Measurements from ENCODE around the gene SPARC.
A peak's percentile ranks its signal among the peaks of the same experiment; 100 is the strongest.
"Not testable (repeated sequence)": the region's sequence is repeated elsewhere in the genome, so short reads cannot be mapped to it uniquely, and the experiment has no call there.

Gene SPARC

GRCh38 chr5:151697452-151697851 lies 10.7 kb upstream of the SPARC start:
- Histone ChIP-seq H3K9me3 (ENCODE audit: low read depth, low read length) (no peaks in the 10 kb centered on the region), H3K4me3 (no peak overlapping the region), H3K27ac (no peak overlapping the region), H3K36me3 (ENCODE audit: insufficient read depth, low read length) (no peaks in the 10 kb centered on the region), H3K9ac (ENCODE audit: insufficient read length) (no peak overlapping the region)
- DNase-seq (ENCODE audit: low read depth, low spot score), result no peak
- no peak for TF ChIP-seq POLR2AphosphoS5 (IDR thresholded peaks at IDR 0.05; ENCODE audit: borderline replicate concordance, low read depth, low read length)
- TF ChIP-seq EZH2 (IDR thresholded peaks at IDR 0.05), result no peak
- no peak for TF ChIP-seq FOXP2 (optimal IDR thresholded peaks at IDR 0.05; ENCODE audit: control extremely low read depth, extremely low read length, insufficient read depth)

DNA sequence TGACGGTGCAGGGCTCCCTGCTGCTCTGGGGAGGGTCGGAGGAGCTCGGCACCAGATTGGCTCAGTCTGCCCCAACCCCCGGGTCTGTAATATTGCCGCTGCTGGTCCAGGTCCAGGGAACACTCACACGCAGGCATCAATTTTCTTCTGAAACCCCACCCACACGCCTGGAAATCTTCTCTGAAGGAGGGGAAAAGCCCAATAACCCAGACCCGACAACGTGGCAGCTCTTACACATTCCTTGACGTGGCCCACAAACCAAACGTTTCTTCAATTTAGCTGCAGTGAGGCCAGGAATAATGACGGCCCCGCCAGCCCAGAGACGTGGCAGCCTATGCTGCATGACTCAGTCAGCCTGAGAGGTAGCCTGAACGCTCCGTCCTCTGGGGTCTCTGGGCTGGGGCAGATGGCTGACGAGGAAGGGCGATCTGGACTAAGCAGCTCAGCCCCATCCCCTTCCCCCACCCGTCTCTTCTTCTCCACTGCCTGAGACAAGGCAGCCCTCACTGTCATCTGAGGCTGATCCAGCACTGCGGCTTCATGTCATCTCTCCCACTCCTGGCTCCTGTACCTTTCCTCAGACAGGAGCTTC lies 9.9 kb upstream of the SPARC start:
- no peaks in the 10 kb centered on the region for H3K9me3 ChIP-seq (ENCODE audit: low read depth, low read length)
- H3K9ac ChIP-seq (ENCODE audit: insufficient read length), result peak overlapping the region; percentile 7
- H3K4me3 ChIP-seq, result peak overlapping the region; percentile 32
- TF ChIP-seq FOXP2 (optimal IDR thresholded peaks at IDR 0.05; ENCODE audit: control extremely low read depth, extremely low read length, insufficient read depth) (no peak), EZH2 (IDR thresholded peaks at IDR 0.05) (no peak), POLR2AphosphoS5 (IDR thresholded peaks at IDR 0.05; ENCODE audit: borderline replicate concordance, low read depth, low read length) (no peak)
- H3K36me3 ChIP-seq (ENCODE audit: insufficient read depth, low read length), result no peaks in the 10 kb centered on the region
- DNase-seq (ENCODE audit: low read depth, low spot score), result no peak
- peak overlapping the region; percentile 77 for H3K27ac ChIP-seq

DNA sequence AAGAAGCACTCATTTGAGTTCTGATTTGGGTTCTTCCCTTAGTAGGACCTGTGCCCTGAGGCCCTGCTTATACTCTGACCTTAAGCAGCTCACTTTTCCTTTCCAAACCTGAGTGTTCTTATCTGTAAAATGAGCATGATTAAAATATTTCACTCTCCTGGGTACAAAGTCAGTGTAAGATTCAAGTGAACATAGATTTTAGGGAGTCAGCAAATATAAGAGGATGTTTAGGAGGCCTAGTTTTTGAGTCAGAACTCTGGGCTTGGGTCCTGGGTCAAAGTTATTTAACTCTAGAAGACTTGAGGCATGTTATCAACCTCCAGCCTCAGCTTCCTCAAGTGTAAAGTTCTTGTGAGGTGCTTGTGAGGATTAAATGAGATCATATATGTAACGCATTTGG lies 8.7 kb upstream of the SPARC start:
- TF ChIP-seq POLR2AphosphoS5 (IDR thresholded peaks at IDR 0.05; ENCODE audit: borderline replicate concordance, low read depth, low read length) (no peak), FOXP2 (optimal IDR thresholded peaks at IDR 0.05; ENCODE audit: control extremely low read depth, extremely low read length, insufficient read depth) (no peak), EZH2 (IDR thresholded peaks at IDR 0.05) (no peak)
- Histone ChIP-seq H3K9ac (ENCODE audit: insufficient read length) (no peak overlapping the region), H3K9me3 (ENCODE audit: low read depth, low read length) (no peaks in the 10 kb centered on the region), H3K36me3 (ENCODE audit: insufficient read depth, low read length) (no peaks in the 10 kb centered on the region), H3K4me3 (no peak overlapping the region), H3K27ac (peak overlapping the region; percentile 77)
- no peak for DNase-seq (ENCODE audit: low read depth, low spot score)

- no peak for DNase-seq (ENCODE audit: low read depth, low spot score)
These were observed 7.3 kb upstream of the SPARC start for GRCh38 chr5:151694035-151694485.

DNA sequence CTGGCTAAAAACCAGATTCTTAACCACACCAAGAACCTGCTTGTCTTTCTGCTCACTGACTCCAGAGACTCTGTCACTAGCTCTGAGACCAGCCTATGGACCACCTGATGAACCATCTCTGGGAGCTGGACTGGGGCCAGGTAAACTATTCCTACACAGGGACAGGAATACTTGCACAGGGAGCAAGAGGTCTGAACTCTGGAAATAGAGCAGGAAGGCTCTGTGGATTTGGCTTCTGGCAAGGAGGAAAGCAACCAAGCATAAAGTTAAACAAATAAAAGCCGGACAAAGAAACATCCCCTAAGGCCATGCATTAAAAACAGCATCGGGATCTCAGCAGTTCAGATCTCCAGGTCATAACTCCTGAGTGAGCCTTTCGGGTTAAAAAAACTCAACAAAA lies 5.6 kb upstream of the SPARC start:
- TF ChIP-seq POLR2AphosphoS5 (IDR thresholded peaks at IDR 0.05; ENCODE audit: borderline replicate concordance, low read depth, low read length) (no peak), EZH2 (IDR thresholded peaks at IDR 0.05) (no peak), FOXP2 (optimal IDR thresholded peaks at IDR 0.05; ENCODE audit: control extremely low read depth, extremely low read length, insufficient read depth) (no peak)
- Histone ChIP-seq H3K36me3 (ENCODE audit: insufficient read depth, low read length) (no peaks in the 10 kb centered on the region), H3K4me3 (no peak overlapping the region), H3K9me3 (ENCODE audit: low read depth, low read length) (no peaks in the 10 kb centered on the region), H3K27ac (no peak overlapping the region), H3K9ac (ENCODE audit: insufficient read length) (no peak overlapping the region)
- DNase-seq (ENCODE audit: low read depth, low spot score), result no peak

More at GRCh38 chr5:151694035-151694485, 7.3 kb upstream of the SPARC start:
- Histone ChIP-seq H3K36me3 (ENCODE audit: insufficient read depth, low read length) (no peaks in the 10 kb centered on the region), H3K9me3 (ENCODE audit: low read depth, low read length) (no peaks in the 10 kb centered on the region), H3K27ac (no peak overlapping the region), H3K4me3 (no peak overlapping the region), H3K9ac (ENCODE audit: insufficient read length) (no peak overlapping the region)
- TF ChIP-seq POLR2AphosphoS5 (IDR thresholded peaks at IDR 0.05; ENCODE audit: borderline replicate concordance, low read depth, low read length) (no peak), EZH2 (IDR thresholded peaks at IDR 0.05) (no peak), FOXP2 (optimal IDR thresholded peaks at IDR 0.05; ENCODE audit: control extremely low read depth, extremely low read length, insufficient read depth) (no peak)

- no peaks in the 10 kb centered on the region for H3K36me3 ChIP-seq (ENCODE audit: insufficient read depth, low read length)
- H3K27ac ChIP-seq, result no peak overlapping the region
- no peaks in the 10 kb centered on the region for H3K9me3 ChIP-seq (ENCODE audit: low read depth, low read length)
- no peak overlapping the region for H3K9ac ChIP-seq (ENCODE audit: insufficient read length)
- no peak for DNase-seq (ENCODE audit: low read depth, low spot score)
- H3K4me3 ChIP-seq, result no peak overlapping the region
- TF ChIP-seq POLR2AphosphoS5 (IDR thresholded peaks at IDR 0.05; ENCODE audit: borderline replicate concordance, low read depth, low read length) (no peak), EZH2 (IDR thresholded peaks at IDR 0.05) (no peak), FOXP2 (optimal IDR thresholded peaks at IDR 0.05; ENCODE audit: control extremely low read depth, extremely low read length, insufficient read depth) (no peak)
These were observed 5.0 kb upstream of the SPARC start for GRCh38 chr5:151691706-151692105.

DNA sequence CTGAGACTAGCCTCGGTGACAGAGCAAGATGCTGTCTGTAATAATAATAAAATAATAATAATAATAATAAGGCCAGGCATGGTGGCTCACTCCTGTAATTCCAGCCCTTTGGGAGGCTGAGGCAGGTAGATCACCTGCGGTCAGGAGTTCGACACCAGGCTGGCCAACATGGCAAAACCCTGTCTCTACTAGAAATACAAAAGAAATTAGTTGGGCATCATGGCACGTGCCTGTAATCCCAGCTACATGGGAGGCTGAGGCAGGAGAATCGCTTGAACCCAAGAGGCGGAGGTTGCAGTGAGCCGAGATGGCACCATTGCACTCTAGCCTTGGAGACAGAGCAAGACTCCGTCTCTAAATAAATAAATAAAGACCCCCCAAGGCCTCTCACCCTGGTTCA lies 2.9 kb upstream of the SPARC start:
- not testable (repeated sequence) for H3K4me3 ChIP-seq; H3K9ac ChIP-seq (ENCODE audit: insufficient read length); H3K27ac ChIP-seq; DNase-seq (ENCODE audit: low read depth, low spot score); H3K36me3 ChIP-seq (ENCODE audit: insufficient read depth, low read length); H3K9me3 ChIP-seq (ENCODE audit: low read depth, low read length)

GRCh38 chr5:151688436-151688835 lies 1.7 kb upstream of the SPARC start:
- TF ChIP-seq EZH2 (IDR thresholded peaks at IDR 0.05), result no peak
- TF ChIP-seq FOXP2 (optimal IDR thresholded peaks at IDR 0.05; ENCODE audit: control extremely low read depth, extremely low read length, insufficient read depth), result no peak
- TF ChIP-seq POLR2AphosphoS5 (IDR thresholded peaks at IDR 0.05; ENCODE audit: borderline replicate concordance, low read depth, low read length), result no peak
- Histone ChIP-seq H3K4me3 (no peak overlapping the region), H3K9me3 (ENCODE audit: low read depth, low read length) (no peaks in the 10 kb centered on the region), H3K27ac (no peak overlapping the region), H3K36me3 (ENCODE audit: insufficient read depth, low read length) (no peaks in the 10 kb centered on the region), H3K9ac (ENCODE audit: insufficient read length) (no peak overlapping the region)
- DNase-seq (ENCODE audit: low read depth, low spot score), result no peak

Data from SK-N-MC (cell line).